Glomerular visceral epithelial cell (primary cell): ENCODE measurements around the gene SELPLG.
"Not testable (repeated sequence)": the region's sequence is repeated elsewhere in the genome, so short reads cannot be mapped to it uniquely, and the experiment has no call there.

Experiments used
- DNase-seq: peaks from one replicate; pipeline ENCODE4 v3.0.0-alpha.2; 2016; ENCODE audit errors: extremely low spot score

The SELPLG gene

DNA sequence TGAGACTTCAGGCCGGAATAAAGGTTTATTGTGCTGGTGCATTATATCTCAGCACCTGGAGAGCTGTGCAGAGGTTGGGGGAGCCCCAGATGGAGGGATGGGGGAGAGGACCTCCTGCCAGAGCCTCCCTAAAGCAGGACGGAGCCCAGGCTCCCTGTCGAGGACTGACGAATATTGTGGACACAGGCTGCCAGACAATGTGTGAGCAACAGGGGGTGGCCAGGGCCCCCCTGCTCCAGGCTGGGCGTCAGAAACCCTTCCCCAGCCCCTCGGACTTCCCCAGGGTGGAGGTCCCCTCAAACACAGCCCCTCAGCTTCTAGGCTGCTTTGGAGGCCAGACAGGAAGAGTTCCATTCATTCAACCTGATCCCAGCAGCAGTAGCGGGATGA is 43.9 kb downstream of the SELPLG start:
- DNase-seq: no peak

DNA sequence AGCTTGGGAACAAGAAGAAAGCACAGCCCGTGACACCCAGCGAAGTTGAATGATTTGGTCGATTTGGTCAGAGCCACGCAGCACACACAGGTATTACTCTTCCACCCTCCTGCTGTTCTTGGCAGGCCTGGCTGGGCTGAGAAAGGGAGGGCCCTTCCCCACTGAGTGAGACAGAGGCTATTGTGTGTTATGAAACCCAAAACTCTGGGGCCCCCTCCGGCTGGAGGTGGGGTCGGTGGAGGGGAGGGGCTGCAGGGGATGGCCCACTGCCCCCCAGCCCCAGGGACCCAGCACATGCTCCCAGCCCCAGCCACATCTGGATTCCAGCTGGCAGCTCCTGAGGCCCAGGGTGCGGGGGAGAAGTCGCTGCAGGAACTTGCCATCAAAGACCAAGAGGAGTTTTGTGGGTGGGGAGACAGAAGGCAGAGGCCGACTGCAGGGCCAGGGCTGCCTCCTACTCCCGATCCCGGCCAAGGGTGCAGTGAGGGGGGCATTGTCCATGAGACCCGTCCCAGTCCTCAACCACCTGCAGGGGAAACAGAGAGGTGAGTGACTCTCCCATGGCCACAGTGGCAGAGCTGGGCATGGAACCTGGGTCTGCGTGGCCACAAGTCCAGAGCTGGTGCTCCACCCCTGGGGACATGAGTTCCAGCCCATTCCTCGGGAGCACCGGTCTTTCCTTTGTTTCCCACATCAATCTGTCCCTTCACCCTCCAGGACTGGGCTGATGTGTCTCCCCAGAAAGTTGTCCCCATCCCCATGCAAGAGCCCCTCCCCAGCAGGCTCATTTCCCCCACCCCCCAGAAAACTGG is 44.5 kb downstream of the SELPLG start:
- DNase-seq: no peak

DNA sequence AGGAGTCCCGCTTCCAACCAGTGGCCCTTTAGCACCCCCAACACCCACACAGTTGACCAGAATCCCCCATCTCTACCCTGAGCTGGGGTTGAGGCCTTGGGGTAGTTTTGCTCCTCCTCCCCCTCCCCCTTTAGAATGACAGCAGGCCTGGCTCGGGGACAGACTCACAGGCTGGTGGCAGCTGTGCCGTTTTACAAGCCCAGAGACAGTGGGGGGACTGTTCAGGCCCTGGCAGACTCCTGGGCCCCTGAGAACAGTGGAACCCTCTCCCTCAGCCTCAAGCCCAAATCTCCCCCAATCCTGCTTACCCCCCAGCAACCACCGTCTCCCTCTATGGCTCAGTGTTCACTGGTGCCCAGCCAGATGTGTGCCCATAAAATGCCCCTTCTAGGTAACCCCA is 45.9 kb downstream of the SELPLG start:
- no peak for DNase-seq

DNA sequence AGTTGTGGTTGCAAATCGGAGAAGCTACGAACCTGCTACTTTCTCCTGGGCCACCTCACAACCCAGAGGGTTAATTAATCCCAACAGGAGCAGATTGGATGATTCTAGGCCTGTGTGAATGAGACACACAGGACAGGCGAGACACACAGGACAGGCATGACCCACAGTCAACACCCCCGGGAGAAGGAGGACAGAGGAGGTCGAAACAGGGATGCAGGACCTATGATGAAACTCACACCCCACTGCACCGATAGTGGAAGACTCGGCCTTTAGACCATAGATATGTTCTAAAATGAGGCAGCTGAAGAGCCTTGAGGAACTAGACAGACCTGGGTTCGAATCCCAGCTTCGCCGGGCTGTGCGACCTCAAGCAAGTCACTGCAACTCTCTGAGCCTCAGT is 47.4 kb downstream of the SELPLG start:
- no peak for DNase-seq

DNA sequence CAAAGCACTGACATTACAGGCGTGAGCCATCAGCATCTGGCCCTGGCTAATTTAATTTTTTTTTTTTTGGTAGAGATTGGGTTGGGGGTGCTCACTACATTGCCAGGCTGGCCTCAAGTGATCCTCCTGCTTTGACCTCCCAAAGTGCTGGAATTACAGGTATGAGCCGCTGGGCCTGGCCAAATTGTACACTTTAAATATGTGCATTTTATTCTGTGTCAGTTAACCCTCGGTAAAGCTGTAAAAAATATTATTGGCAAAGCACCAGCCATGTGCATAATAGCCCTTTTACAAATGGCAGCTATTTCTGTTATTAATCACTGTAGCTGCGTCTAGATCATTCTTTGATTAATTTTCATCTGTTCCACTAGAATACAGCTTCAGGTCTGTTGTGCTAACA is 47.8 kb downstream of the SELPLG start:
- no peak for DNase-seq

DNA sequence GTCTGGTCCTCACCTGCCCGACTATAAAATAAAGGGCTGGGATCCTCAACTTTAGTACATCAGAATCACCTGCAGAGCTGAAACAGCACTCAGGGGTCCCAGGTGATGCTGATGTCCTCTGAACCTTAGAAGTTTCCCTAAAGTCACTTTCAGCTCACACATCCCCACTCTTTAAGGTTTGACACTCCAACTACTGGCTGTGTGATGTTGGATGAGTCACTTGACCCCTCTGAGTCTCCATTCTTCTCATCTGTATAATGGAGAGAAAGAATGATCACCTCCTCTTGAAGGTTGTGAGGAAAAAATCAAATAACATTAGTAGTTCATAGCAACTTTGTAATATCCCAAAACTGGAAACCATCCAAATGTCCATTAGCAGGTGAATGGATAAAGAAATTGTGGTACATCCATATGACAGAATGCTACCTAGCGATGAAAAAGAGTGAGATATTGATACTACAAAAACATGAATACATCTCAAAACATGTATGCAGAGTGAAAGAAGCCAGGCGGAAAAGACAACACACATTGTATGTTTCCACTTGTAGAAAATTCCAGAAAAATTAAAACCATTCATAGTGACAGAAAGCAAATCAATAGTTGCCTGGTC is 49.1 kb downstream of the SELPLG start:
- no peak for DNase-seq

DNA sequence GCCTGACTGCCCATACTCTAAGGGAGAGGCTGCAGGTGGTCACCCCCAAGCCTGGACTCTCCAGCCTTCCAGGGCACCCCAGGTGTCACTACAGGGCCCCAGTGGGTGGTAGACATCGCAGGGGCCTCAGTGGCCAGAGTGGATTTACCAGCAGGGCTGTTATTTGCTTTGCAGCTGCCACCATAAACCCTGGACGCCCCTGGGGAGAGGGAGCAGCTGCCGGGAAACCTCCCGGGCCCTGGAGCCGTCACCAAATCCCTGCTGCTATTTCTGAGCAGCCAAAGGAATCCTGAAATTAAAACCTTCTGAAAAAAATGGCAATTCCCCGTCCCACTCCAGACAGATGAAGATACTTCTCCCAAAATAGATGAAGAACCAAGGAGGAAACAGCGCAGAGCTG is 49.7 kb downstream of the SELPLG start:
- no peak for DNase-seq

DNA sequence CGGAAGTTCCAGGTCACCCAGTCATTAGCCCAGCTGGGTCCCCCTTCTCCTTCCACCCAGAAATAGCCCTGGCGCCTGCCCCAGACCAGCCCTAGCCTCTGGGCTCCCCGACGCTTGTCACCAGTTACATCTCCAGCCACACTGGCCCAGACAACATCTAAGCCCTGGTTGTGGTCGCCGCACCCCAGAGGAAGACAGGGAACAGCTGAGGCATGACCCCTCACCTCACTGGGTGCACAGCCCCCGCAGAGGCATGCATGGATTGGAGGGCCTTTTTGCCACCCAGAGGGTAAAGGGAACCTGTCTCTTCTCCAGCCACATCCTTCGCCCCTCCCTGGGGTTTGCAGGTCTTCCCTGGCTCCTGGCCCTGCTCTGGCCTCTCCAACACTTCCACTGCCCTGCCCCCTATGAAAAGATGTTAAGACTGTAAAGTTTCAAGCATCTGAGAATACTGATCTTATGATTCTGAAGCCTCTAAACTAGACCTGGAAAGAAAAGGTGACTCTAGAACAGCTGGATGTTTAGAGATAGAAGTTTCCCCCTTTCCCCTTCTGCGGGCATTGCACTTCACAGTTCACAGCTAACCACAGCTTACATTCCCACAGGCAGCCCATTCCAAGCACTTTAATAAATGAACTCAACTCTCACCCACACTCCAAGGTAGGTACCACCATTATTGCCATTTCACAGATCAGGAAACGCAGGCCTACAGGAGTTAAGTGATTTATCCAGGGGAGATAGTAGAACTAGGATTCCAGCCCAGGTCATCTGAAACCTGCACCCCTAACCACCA is 50.5 kb downstream of the SELPLG start:
- DNase-seq: no peak

DNA sequence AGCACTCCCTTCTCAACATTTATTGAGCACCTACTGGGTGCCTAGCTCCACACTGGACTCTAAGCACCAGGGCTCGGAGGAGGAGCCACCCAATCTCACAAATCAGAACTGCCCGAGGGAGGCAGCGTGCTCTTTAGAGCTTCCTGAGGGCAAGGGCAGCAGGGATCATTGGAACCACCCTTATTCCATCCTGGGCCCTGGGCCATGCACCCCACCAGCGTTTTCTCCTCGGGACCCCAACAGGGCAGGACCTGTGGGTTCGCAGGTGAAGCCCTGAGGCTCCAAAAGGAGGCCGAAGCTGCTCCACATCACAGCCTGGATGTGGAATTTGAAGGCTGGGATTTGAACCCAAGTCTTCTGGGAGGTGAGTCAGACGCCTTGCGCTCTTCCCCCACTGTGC is 51.2 kb downstream of the SELPLG start:
- no peak for DNase-seq

DNA sequence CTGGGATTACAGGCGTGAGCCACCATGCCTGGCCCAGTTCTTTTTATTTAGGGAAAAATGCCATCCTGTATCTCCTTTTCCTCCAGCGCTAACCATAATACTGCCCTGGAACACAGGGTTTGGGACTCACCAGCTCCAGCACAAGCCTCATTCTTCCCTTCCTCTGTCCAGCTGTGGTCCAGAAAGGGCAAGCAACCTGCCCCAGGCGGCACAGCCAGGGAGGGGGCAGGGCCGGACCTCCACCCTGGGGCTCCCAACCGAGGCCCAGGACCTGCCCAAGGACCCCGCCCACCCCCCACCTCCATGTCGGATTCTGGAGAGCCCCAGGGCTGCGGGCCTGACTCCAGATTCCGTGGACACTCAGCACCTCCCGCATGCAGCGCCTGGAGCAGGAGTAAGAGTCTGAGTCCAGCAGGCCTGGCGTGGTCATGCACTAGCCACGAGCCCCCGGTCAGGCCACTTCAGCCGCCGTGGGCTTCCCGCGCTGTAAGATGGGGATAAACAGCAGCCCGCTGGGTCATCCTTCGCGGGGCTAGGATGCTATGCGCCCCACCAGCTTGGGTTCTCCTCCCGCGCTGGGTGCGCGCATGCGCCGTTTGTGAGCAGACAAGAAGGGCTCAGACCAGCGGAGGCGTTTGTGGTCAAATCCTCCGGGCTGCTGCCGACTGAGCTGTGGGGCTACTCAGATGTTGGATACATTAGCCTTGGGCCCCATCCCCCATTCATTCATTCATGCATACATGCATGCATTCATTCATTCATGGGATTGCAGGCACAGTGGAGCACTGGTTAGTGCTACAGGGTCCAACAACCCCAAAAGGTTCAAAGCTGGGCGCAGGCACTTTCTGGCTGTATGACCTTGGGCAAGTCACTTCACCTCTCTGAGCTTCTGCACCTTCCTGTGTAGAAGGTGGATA is 52.1 kb downstream of the SELPLG start:
- DNase-seq: no peak

DNA sequence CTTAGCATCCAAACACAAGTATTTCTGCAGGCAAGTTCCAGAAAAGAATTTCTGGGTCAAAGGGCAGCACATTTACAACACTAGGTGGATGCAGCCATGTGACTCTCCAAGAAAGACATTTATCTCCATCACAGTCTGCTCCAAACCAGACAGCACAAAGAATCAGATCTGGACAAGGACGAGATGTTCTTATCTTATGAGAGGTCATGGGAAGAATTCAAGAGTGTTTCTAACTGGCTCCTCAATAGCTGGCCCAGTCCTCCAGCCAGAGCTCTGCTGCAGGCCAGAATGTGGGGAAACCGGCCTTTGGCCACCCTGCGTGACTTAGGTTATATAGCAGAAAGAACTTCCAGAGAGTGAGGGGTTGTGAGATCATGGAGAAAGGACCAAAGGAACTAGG is 53.2 kb downstream of the SELPLG start:
- no peak for DNase-seq

DNA sequence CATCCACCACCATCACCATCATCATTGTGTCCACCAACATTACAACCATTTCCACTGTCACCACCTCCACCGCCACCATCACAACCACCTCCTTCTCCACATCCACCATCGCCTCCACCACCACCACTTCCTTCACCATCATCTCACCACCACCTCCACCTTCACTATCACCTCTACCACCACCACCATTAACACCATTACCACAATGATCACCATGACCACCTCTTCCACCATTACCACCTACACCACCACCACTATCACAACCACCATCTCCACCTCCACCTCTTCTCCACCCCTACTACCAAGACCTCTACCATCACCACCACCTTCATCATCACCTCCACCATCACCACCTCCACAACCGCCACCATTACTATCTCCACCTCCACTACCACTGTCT is 54.9 kb downstream of the SELPLG start:
- no peak for DNase-seq

DNA sequence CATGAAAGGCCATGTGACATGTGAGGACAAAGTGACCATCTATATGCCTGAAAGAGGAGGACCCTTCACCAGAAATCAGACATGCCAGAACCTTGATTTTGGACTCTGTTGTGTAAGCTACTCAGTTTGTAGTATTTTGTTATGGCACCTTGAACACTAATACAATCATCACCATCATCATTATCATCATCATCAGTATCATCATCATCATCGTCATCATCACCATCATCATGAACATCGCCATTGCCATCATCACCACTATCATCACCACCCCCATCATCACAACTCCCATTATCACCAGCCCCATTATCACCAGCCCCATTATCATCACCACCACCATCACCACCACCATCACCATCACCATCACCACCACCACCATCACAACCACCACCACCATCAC is 55.4 kb downstream of the SELPLG start:
- DNase-seq: no peak

DNA sequence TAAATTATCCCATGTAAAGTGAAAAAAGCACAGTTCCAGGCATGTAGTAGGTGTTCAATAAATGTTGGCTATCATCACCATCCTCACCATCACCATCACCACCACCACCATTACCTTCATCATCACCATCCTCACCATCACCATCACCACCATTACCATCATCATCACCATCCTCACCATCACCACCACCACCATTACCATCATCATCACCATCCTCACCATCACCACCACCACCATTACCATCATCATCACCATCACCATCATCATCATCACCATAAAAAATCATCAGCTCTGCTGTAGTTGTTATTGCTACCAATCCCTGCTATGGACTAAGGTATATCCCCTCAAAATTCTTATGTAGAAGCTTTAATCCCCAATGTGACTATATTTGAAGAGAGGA is 56.2 kb downstream of the SELPLG start:
- no peak for DNase-seq

DNA sequence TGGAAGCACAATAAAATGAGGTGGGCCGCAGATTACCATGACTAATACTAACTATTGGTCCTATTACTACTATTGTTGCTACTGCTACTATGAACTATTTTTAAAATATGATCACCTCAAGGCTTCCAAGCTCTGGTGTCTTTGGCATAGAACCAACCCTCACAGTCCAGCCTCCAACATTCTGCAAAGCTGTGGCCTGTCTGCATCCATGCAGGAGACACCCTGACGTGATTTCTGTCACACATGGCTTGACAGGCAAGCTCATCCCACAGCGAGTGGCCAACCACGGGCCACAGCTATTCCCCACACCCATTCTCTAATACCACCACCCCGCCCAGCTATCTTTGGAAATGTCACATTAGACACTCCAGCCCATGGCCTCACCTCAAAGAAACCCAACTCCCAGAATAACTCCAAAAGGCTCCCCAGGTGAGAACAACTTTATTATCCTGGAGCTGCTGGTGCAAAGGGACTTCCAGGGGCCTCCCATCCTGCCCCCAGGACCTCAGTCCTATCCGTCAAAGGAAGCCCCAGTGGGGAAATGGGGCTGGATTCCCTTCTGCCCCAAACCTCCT is 56.9 kb downstream of the SELPLG start:
- peak; percentile 95 for DNase-seq

DNA sequence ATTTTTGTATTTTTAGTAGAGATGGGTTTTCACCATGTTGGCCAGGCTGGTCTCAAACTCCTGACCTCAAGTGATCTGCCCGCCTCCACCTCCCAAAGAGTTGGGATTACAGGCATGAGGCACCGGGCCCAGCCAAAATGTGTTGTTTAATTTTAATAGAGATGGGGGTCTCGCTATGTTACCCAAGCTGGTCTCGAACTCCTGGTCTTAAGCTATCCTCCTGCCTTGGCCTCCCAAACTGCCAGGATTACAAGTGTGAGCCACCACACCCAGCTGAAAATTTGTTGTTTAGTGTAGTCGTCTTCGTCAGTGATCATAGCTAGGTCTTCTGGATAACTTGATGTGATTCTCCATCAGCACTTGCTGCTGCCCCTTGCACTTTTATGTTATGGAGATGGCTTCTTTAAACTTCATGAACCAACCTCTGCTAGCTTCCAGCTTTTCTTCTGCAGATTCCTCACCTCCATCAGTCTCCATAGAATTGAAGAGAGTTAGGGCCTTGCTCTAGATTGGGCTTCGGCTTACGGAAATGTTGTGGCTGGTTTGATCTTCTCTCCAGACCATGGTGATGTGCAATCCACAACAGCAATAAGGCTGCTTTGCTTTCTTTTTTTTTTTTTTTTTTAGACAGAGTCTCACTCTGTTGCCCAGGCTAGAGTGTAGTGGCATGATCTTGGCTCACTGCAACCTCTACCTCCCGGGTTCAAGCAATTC is 58.3 kb downstream of the SELPLG start:
- DNase-seq: no peak

DNA sequence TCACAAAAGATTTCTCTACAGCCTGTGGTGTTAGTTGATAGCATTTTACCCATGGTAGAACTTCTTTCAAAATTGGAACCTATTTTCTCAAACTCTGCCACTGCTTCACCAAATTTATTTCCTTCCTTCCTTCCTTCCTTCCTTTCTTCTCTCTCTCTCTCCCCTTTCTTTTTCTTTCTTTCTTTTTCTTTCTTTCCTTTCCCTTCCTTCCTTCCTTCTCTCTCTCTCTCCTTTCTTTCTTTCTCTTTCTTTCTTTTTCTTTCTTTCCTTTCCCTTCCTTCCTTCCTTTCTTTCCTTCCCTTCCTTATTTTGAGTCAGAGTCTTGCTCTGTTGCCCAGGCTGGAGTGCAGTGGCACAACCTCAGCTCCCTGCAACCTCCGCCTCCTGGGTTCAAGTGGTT is 59.4 kb downstream of the SELPLG start:
- not testable (repeated sequence) for DNase-seq

DNA sequence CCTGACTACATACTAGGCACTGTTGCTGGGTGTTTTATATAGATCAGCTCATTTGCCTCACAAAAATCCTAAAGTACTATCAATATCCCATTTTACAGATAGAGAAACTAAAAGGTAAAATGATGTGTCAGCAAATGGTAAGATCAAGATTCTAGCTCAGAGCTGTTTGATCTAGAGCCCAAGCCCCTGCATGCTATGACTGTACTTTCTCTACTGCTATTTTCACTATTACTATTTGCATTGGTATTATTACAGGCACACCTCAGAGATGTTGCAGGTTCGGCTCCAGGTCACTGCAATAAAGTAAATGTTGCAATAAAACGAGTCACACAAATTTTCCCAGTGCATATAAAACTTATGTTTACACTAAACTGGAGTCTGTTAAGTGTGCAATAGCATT is 60.4 kb downstream of the SELPLG start:
- no peak for DNase-seq

DNA sequence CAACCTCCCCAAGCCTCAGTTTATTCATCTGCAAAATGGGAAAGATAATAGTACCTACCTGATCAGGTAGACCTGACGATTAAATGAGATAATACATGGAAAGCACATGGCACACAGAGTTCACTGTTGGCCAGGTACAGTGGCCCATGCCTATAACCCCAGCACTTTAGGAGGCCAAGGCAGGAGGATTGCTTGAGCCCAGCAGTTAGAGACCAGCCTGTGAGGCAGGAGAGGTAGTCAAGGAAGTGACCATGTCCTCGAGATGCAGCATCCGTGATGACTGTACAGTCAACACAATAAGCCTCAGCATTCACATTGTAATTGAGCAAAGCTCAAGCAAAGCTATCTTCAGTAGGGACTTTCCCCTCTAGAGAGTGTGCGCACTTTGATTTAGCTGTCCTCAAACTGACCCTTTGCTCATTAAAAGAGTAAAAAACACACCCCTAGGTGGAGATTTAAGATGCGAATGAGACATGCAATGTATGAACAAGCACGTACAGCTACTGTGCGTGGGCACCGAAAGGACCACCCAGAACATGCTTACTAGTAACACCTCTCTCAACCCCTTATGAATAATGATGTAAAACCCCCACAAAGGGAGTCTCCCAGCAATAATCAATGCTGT is 61.4 kb downstream of the SELPLG start:
- DNase-seq: no peak
